Anterior cingulate cortex (tissue), 58 donors: ENCODE data around the gene ZNF692.
"Not testable (repeated sequence)": the region's sequence is repeated elsewhere in the genome, so short reads cannot be mapped to it uniquely, and the experiment has no call there.

Source experiments
- DNase-seq, 58 donors: peaks; one replicate each; lab custom pipeline; 2025; lab: John Stamatoyannopoulos, UW

The ZNF692 gene

GRCh38 chr1:248812736-248813425 is 46.0 kb downstream of the ZNF692 start:
- no peak for DNase-seq

GRCh38 chr1:248811514-248812490 is 47.1 kb downstream of the ZNF692 start:
- no peak for DNase-seq

GRCh38 chr1:248810727-248811513 is 48.0 kb downstream of the ZNF692 start:
- peak in 3 of 58 donors; percentile 8 to 23 (median 10) for DNase-seq

GRCh38 chr1:248810000-248810726 is 48.7 kb downstream of the ZNF692 start:
- DNase-seq, result no peak

- no peak for DNase-seq
Observed at GRCh38 chr1:248808876-248809275, 50.0 kb downstream of the ZNF692 start.

- peak in 44 of 58 donors; percentile 7 to 72 (median 37) for DNase-seq
Observed at GRCh38 chr1:248807067-248807737, 51.7 kb downstream of the ZNF692 start.

- DNase-seq, result no peak
Observed at GRCh38 chr1:248805876-248806275, 53.0 kb downstream of the ZNF692 start.

GRCh38 chr1:248804771-248805681 is 53.9 kb downstream of the ZNF692 start:
- DNase-seq, result no peak

- DNase-seq, result not testable (repeated sequence)
Observed at GRCh38 chr1:248803501-248803900, 55.4 kb downstream of the ZNF692 start.

- no peak for DNase-seq
Observed at GRCh38 chr1:248802454-248802853, 56.4 kb downstream of the ZNF692 start.

GRCh38 chr1:248800459-248800858 is 58.4 kb downstream of the ZNF692 start:
- DNase-seq, result no peak
